Ureter (tissue), 1 donor: Measurements from ENCODE around the gene SUV39H1. TPM values are rescaled to one million over a fixed set of nuclear protein-coding genes. Genes with fewer than 3 reads are reported as not detected.

ENCODE experiments used
- total RNA-seq: library from RNA; stranded (reverse); gene quantifications from one replicate; pipeline ENCODE4 v1.2.4, GENCODE V29; 2023
- donor health status: DM: yes; HTN: yes; CAD: no.

Gene SUV39H1
- total RNA-seq, 1 donor from 2014 or later = 4.1 TPM

Other genes starting within 250 kb of the SUV39H1 start
- 25.3 TPM for gene SLC38A5, start 226.5 kb upstream of the SUV39H1 start, total RNA-seq
- 42.7 TPM for gene FTSJ1, start 220.5 kb upstream of the SUV39H1 start, total RNA-seq
- gene PORCN, start 187.7 kb upstream of the SUV39H1 start, total RNA-seq = 12.7 TPM
- 60.0 TPM for gene EBP, start 174.9 kb upstream of the SUV39H1 start, total RNA-seq
- gene TBC1D25, start 157.0 kb upstream of the SUV39H1 start, total RNA-seq = 12.2 TPM
- gene RBM3, start 122.2 kb upstream of the SUV39H1 start, total RNA-seq = 364 TPM
- 127 TPM for gene WDR13, start 99.2 kb upstream of the SUV39H1 start, total RNA-seq
- gene WAS, start 12.9 kb upstream of the SUV39H1 start, total RNA-seq = 4.8 TPM
- not detected for gene GLOD5, start 65.0 kb downstream of the SUV39H1 start, total RNA-seq
- not detected for gene GATA1, start 89.9 kb downstream of the SUV39H1 start, total RNA-seq
- gene HDAC6, start 105.3 kb downstream of the SUV39H1 start, total RNA-seq = 96.8 TPM
- not detected for gene ERAS, start 129.8 kb downstream of the SUV39H1 start, total RNA-seq
- gene PCSK1N, start 138.9 kb downstream of the SUV39H1 start, total RNA-seq = 4.5 TPM
- 50.6 TPM for gene TIMM17B, start 201.0 kb downstream of the SUV39H1 start, total RNA-seq
- gene PQBP1, start 201.2 kb downstream of the SUV39H1 start, total RNA-seq = 65.1 TPM
- gene SLC35A2, start 214.9 kb downstream of the SUV39H1 start, total RNA-seq = 38.4 TPM
- 13.6 TPM for gene PIM2, start 222.3 kb downstream of the SUV39H1 start, total RNA-seq